ENCODE measurements around the gene KDM3B. TPM values are rescaled to one million over a fixed set of nuclear protein-coding genes. Genes with fewer than 3 reads are reported as not detected.

Gene KDM3B
- total and polyA plus RNA-seq, 7 donors, result 11.7 to 58.3 (median 52.7) TPM

DNA sequence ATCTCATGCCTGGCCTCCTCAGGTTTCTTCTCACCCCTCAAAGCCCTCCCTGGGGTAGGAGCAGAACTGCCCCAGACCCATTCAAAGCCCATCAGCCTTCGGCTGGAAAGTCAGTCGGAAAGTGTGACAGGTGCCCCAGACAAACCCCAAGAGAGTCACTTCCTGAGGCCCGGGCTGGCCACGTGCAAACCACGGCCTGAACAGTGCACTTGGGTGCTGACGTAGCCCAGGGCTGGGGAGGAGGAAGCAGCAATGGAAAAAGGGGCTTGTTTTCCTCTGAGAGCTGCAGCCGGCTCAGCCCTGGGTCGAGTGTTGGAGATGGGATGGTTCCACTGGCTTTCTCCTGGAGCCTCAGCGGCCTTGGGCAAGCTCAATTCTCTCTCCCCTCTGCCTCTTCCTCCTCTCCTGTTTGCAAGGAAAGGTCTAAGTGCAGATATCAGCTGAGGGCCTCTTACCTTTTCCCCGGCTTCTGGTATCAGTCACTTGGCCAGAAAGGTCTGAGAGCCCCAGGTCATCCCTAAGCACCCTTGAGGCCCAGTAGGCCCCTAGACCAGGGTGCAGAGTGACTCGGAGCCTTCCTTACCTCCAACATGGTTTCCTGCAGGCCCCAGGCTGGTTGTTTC, 106.9 kb downstream of the KDM3B start:
- DNase-seq (peak in 1 of 2 donors; percentile 76), ATAC-seq (no peak)
- no peaks in the 10 kb centered on the region for H3K9me3 ChIP-seq
- H3K27ac ChIP-seq, result no peak overlapping the region
- intact Hi-C loops (cut with DNase I), result no loop called here
- H3K4me3 ChIP-seq, result no peak overlapping the region
- H3K36me3 ChIP-seq (ENCODE audit: insufficient read depth in 1 of 2, low read depth in 1 of 2), result no peaks in the 10 kb centered on the region
- TF ChIP-seq, protein P1, sequence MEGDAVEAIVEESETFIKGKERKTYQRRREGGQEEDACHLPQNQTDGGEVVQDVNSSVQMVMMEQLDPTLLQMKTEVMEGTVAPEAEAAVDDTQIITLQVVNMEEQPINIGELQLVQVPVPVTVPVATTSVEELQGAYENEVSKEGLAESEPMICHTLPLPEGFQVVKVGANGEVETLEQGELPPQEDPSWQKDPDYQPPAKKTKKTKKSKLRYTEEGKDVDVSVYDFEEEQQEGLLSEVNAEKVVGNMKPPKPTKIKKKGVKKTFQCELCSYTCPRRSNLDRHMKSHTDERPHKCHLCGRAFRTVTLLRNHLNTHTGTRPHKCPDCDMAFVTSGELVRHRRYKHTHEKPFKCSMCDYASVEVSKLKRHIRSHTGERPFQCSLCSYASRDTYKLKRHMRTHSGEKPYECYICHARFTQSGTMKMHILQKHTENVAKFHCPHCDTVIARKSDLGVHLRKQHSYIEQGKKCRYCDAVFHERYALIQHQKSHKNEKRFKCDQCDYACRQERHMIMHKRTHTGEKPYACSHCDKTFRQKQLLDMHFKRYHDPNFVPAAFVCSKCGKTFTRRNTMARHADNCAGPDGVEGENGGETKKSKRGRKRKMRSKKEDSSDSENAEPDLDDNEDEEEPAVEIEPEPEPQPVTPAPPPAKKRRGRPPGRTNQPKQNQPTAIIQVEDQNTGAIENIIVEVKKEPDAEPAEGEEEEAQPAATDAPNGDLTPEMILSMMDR (IDR thresholded peaks at IDR 0.05), result no peak
- H3K27me3 ChIP-seq (ENCODE audit: insufficient read depth in 3 of 3, low read length in 2 of 3), result no peaks in the 10 kb centered on the region
- 66 to 73% (median 69%) methylated on average over 11 of the region's 11 CpGs for WGBS, 3 donors
- no peaks in the 10 kb centered on the region for H3K4me1 ChIP-seq

DNA sequence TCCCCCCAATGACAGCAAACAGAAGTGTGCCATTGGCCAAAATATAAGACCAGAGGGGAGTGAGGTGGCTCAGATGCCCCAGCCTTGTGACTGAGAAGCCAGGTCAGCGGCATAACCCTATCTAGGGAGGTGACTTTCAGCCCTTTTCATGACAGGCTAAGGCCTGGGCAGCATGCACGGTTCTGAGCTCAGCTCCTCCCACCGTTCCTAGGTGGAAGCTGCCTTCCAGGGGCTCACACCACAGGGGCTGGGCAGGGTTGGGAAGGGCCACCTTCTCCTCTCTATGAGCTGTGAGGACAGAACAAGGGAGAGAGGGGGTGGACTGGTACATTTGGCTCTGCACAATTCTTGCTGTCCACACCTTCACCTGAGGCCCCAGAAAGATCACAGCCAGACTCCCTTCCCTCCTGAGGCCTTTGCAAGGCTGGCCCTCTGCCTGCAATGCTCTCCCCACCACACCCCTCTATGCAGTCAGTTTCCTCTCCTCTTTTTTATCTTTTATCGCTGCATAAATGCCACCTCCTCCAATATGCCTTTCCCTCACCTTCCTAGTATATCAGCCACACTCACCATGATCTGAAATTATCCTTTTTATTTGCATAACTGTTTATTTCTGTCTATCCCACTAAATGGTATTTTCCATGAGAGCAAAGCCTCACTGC, 107.7 kb downstream of the KDM3B start:
- DNase-seq (no peak), ATAC-seq (no peak)
- Histone ChIP-seq H3K36me3 (ENCODE audit: insufficient read depth in 1 of 2, low read depth in 1 of 2) (no peaks in the 10 kb centered on the region), H3K4me1 (no peaks in the 10 kb centered on the region), H3K27ac (no peak overlapping the region), H3K9me3 (no peaks in the 10 kb centered on the region), H3K4me3 (no peak overlapping the region), H3K27me3 (ENCODE audit: insufficient read depth in 3 of 3, low read length in 2 of 3) (no peaks in the 10 kb centered on the region)
- intact Hi-C loops (cut with DNase I), result no loop called here
- 76 to 80% (median 76%) methylated on average over 4 of the region's 4 CpGs for WGBS, 3 donors
- TF ChIP-seq, protein P1 (IDR thresholded peaks at IDR 0.05), result no peak

DNA sequence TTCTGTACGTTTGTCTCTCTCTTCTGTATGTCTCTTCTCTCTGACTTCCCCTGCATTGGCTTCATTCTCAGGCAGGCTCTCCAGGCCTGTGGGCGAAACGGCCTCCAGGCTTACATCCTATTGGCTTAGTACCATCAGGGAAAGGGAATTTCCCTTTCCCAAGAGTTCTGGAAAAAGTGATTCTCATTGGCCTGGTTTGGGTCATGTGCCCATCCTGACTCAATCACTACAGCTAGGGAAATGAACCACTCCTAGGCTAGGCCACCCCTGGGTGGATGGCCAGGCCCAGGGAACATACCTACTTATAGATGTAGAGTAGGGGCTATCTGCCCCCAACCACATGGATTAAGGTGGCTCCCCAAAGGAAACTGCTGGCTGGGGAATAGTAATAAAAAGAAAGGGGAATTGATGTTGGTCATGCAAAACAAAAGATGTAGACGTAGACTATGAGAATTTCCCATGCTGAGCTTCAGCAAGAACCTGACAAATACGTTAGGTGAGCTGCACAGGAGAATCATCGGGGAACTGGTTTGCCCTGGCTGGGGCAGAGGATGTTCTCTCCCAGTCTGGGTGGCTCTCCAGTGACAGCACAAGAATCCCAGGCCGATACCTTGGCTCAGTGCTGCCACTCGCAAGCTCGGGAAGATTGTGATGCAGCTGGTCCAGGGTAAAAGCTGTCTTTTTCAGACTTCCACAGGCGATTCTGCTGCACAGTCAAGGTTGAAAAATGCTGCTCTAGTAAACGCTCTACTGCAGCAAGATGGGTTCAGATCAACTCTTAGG, 109.0 kb downstream of the KDM3B start:
- Histone ChIP-seq H3K4me3 (no peak overlapping the region), H3K27ac (no peak overlapping the region), H3K9me3 (no peaks in the 10 kb centered on the region), H3K4me1 (peaks cover 4% of the 10 kb centered on the region), H3K36me3 (ENCODE audit: insufficient read depth in 1 of 2, low read depth in 1 of 2) (no peaks in the 10 kb centered on the region), H3K27me3 (ENCODE audit: insufficient read depth in 3 of 3, low read length in 2 of 3) (no peaks in the 10 kb centered on the region)
- DNase-seq, result peak in 1 of 2 donors; percentile 44
- intact Hi-C loops (cut with DNase I), result no loop called here
- TF ChIP-seq, protein P1 (IDR thresholded peaks at IDR 0.05), result no peak
- no peak for ATAC-seq
- 67 to 76% (median 68%) methylated on average over 11 of the region's 11 CpGs for WGBS, 3 donors

DNA sequence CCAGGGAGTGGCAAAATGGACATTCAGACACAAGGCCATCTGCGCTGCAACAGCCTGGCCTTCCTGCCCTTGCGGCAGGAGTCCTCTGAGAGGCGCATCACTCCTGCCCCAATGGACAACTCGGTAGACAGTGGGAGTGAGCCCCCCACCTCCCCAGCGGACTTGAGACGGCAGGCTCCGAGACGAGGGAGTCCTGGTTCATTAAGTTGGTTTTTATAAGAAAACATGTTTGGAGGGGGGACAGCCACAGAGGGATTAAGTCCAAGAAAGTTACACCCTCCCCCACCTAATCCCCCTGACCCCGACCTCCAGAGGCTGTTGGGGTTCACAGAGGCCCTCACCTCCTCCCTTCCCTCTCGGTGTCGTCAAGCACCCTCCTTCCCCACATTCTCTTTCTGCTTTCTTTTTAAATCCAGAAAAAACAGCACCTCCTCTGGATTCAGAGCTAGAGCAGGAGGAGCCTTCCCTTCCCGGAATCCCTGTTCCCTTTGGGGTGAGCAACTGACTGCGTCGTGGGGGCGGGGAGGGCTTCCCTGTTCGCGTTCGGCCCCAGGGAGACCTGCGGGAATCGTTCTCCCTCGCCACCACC, 111.0 kb downstream of the KDM3B start:
- Histone ChIP-seq H3K27me3 (ENCODE audit: insufficient read depth in 3 of 3, low read length in 2 of 3) (no peaks in the 10 kb centered on the region), H3K9me3 (no peaks in the 10 kb centered on the region), H3K36me3 (ENCODE audit: insufficient read depth in 1 of 2, low read depth in 1 of 2) (peaks cover 4 to 6% of the 10 kb centered on the region in 2 donors), H3K27ac (peak overlapping the region; percentile 99), H3K4me3 (peak overlapping the region; percentile 93), H3K4me1 (peaks cover 5% of the 10 kb centered on the region)
- TF ChIP-seq, protein P1 (IDR thresholded peaks at IDR 0.05), result no peak
- ATAC-seq (no peak), DNase-seq (no peak)
- 12 to 17% (median 13%) methylated on average over 21 of the region's 21 CpGs for WGBS, 3 donors
- intact Hi-C loops (cut with DNase I), result loop anchor here in 1 of 2 donors (1.0 kb wide), 2 partner anchors 40 to 79 kb away; no protein-coding TSS in a partner anchor

All from psoas muscle (tissue), 8 donors.